Vagina (tissue), 2 donors: ENCODE data around the gene TMEM167B. TPM values are rescaled to one million over a fixed set of nuclear protein-coding genes. Genes with fewer than 3 reads are reported as not detected.

Source experiments
- DNase-seq, 2 donors: peaks; one replicate each; pipeline ENCODE4 v3.0.0-alpha.2; 2017; ENCODE audit errors: extremely low spot score in 2 of 2
- H3K27ac ChIP-seq: fragments of 200-600 bp; sonication (generic); one replicate; pipeline ENCODE4 v1.5.1; 2019
- H3K27me3 ChIP-seq: fragments of 200-600 bp; sonication (generic); one replicate; pipeline ENCODE4 v1.5.1; 2019
- H3K36me3 ChIP-seq, 2 donors: fragments of 200-600 bp; sonication (generic); one replicate each; pipeline ENCODE4 v1.5.1; 2017 to 2019
- H3K4me1 ChIP-seq: fragments of 200-600 bp; sonication (generic); one replicate; pipeline ENCODE4 v1.5.1; 2019
- H3K4me3 ChIP-seq, 2 donors: fragments of 200-600 bp; sonication (generic); 1 replicate in 1 of 2; 2 replicates in 1 of 2; pipeline ENCODE4 v1.5.1; 2016 to 2019
- H3K9me3 ChIP-seq: fragments of 200-600 bp; sonication (generic); one replicate; pipeline ENCODE4 v1.5.1; 2019
- POLR2A ChIP-seq, 2 donors: fragments of 450-650 bp; IDR thresholded peaks; one replicate each; pipeline ENCODE4 v1.6.1; 2017; ENCODE audit warnings: antibody characterized with exemption in 2 of 2, mild to moderate bottlenecking in 2 of 2, moderate library complexity in 2 of 2
- POLR2AphosphoS5 ChIP-seq, 2 donors: sonication (generic); formaldehyde crosslinking; IDR thresholded peaks; one replicate each; pipeline ENCODE4 v1.9.0; 2017; ENCODE audit warnings: antibody characterized with exemption in 2 of 2, mild to moderate bottlenecking in 2 of 2, low read depth in 1 of 2; ENCODE audit not compliant: insufficient read depth in 1 of 2
- intact Hi-C: fragments of 100-400 bp; cut with DNase I; formaldehyde crosslinking; loops from one replicate; pipeline ENCODE4 v1.15.1; 2023
- total RNA-seq: library from RNA; depleted of rRNA; stranded (reverse); fragments of >200 nt; gene quantifications from one replicate; pipeline ENCODE4 v1.2.3, GENCODE V29; 2016
- TF ChIP-seq, protein P1 (sequence below), 3 experiments: fragments of 450-650 bp in 2 of 3; fragments of 200-600 bp in 1 of 3; sonication (generic) in 1 of 3; IDR thresholded peaks; one replicate each; pipeline ENCODE4 v1.5.1; 2017 to 2019; ENCODE audit warnings: antibody characterized with exemption in 3 of 3, mild to moderate bottlenecking in 2 of 3, moderate library complexity in 2 of 3

TMEM167B gene
- total RNA-seq, 1 donor from 2014 or later: 17.2 TPM

DNA sequence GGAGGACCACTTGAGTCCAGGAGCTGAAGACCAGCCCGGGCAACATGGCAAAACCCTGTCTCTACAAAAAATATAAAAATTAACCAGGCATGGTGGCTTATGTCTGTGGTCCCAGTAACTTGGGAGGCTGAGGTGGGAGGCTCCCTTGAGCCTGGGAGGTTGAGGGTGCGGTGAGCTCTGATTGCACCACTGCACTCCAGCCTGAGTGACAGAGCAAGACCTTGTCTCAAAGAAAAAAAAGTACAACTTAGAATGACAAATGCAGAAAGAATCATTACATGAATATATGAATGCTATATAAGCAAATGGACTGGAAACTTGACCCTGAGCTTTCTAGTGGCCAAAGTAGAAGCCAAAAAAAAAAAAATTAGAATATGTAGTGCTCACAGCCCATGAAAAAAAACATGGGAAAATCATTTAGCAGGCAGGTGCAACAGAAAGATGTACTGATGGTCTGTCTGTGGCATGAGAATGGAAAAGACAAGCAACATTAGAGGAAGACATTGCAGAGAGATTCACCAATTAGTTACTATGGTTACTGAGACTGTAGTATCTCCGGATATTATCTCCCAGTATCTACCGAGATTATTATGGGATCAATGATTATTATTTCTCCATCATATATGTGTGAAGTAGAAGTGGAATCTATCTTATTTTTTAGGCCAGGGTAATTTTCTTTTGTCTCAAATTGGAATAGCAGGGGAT is 42.6 kb downstream of the TMEM167B start:
- no peak for DNase-seq
- H3K4me1 ChIP-seq: no peaks in the 10 kb centered on the region
- TF ChIP-seq POLR2A (IDR thresholded peaks at IDR 0.05) (no peak), POLR2AphosphoS5 (IDR thresholded peaks at IDR 0.05; ENCODE audit: insufficient read depth in 1 of 2, low read depth in 1 of 2) (no peak)
- TF ChIP-seq, protein P1, sequence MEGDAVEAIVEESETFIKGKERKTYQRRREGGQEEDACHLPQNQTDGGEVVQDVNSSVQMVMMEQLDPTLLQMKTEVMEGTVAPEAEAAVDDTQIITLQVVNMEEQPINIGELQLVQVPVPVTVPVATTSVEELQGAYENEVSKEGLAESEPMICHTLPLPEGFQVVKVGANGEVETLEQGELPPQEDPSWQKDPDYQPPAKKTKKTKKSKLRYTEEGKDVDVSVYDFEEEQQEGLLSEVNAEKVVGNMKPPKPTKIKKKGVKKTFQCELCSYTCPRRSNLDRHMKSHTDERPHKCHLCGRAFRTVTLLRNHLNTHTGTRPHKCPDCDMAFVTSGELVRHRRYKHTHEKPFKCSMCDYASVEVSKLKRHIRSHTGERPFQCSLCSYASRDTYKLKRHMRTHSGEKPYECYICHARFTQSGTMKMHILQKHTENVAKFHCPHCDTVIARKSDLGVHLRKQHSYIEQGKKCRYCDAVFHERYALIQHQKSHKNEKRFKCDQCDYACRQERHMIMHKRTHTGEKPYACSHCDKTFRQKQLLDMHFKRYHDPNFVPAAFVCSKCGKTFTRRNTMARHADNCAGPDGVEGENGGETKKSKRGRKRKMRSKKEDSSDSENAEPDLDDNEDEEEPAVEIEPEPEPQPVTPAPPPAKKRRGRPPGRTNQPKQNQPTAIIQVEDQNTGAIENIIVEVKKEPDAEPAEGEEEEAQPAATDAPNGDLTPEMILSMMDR (IDR thresholded peaks at IDR 0.05): no peak
- H3K27me3 ChIP-seq: no peaks in the 10 kb centered on the region
- no peak overlapping the region for H3K27ac ChIP-seq
- H3K9me3 ChIP-seq: no peaks in the 10 kb centered on the region
- H3K4me3 ChIP-seq: no peak overlapping the region
- intact Hi-C loops: no loop called here
- no peaks in the 10 kb centered on the region for H3K36me3 ChIP-seq

DNA sequence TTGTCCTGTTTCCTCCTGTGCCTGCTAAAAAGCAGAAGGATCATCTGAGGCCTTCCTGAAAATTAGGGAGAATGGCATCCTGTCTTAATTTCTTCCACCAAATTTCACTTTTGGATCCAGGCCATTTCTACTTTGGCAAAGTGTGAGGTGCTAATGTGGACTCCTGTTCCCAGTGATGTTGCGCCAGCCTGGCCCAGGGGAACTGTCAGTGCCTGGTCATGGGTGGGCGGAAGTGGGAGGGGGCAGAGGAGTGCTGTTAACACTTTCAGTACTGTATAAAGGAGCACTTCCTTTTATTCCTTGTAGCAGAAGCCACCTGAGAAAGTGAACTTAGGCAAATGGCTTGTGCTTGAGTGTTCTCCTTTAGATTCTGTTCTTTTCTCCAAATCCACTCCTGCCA is 43.3 kb downstream of the TMEM167B start:
- H3K36me3 ChIP-seq: no peaks in the 10 kb centered on the region
- DNase-seq: no peak

DNA sequence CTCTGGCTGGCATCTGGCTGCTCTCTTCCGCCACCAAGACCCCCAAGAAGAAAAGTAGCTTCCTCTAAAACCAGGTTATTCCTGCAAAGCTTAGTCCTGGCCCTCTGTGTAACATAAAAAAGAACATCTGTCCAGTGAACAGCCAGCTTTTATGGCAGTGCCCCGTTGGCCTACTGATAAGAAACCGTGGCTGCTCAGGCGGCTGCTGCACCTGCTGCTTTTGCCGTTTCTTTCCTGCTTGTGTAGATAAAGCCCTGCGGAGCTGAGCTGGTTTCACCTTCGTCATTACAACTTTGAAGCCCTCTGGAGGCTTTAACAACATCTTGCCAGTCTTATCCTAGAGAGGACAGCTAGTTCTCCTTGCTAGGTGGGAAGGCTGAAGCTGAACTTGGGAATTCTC is 43.9 kb downstream of the TMEM167B start:
- H3K4me1 ChIP-seq: no peaks in the 10 kb centered on the region
- TF ChIP-seq, protein P1 (IDR thresholded peaks at IDR 0.05): no peak
- TF ChIP-seq POLR2AphosphoS5 (IDR thresholded peaks at IDR 0.05; ENCODE audit: insufficient read depth in 1 of 2, low read depth in 1 of 2): no peak
- no peak for TF ChIP-seq POLR2A (IDR thresholded peaks at IDR 0.05)
- intact Hi-C loops: no loop called here
- H3K4me3 ChIP-seq: no peak overlapping the region
- H3K27ac ChIP-seq: no peak overlapping the region
- no peak for DNase-seq
- no peaks in the 10 kb centered on the region for H3K9me3 ChIP-seq
- no peaks in the 10 kb centered on the region for H3K36me3 ChIP-seq
- no peaks in the 10 kb centered on the region for H3K27me3 ChIP-seq

More for the DNA sequence above, 43.3 kb downstream of the TMEM167B start:
- no peak for TF ChIP-seq POLR2A (IDR thresholded peaks at IDR 0.05)
- intact Hi-C loops: no loop called here
- no peaks in the 10 kb centered on the region for H3K4me1 ChIP-seq
- H3K9me3 ChIP-seq: no peaks in the 10 kb centered on the region
- no peak overlapping the region for H3K27ac ChIP-seq
- no peaks in the 10 kb centered on the region for H3K27me3 ChIP-seq
- no peak overlapping the region for H3K4me3 ChIP-seq

DNA sequence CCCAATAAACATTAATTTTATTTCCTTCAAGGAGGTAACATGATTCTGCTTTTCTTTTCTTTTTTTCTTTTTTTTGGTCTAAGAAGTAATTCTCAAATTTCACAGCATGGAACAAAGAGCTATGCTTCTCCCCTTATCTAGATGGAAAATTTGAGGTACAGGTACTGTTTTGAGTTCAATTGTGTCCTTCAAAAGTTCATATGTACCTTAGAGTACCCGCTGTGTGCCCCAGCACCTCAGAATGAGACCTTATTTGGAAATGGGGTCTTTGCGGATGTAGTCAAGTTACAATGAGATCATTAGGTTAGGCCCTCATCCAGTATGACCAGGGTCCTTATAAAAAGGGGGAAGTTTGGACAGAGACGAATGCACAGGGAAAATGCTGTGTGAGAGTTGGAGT is 45.4 kb downstream of the TMEM167B start:
- H3K9me3 ChIP-seq: no peaks in the 10 kb centered on the region
- DNase-seq: no peak
- TF ChIP-seq POLR2A (IDR thresholded peaks at IDR 0.05) (no peak), POLR2AphosphoS5 (IDR thresholded peaks at IDR 0.05; ENCODE audit: insufficient read depth in 1 of 2, low read depth in 1 of 2) (no peak)
- TF ChIP-seq, protein P1 (IDR thresholded peaks at IDR 0.05): no peak
- H3K27me3 ChIP-seq: no peaks in the 10 kb centered on the region
- intact Hi-C loops: no loop called here
- no peaks in the 10 kb centered on the region for H3K4me1 ChIP-seq
- H3K27ac ChIP-seq: no peak overlapping the region
- H3K36me3 ChIP-seq: no peaks in the 10 kb centered on the region
- no peak overlapping the region for H3K4me3 ChIP-seq

DNA sequence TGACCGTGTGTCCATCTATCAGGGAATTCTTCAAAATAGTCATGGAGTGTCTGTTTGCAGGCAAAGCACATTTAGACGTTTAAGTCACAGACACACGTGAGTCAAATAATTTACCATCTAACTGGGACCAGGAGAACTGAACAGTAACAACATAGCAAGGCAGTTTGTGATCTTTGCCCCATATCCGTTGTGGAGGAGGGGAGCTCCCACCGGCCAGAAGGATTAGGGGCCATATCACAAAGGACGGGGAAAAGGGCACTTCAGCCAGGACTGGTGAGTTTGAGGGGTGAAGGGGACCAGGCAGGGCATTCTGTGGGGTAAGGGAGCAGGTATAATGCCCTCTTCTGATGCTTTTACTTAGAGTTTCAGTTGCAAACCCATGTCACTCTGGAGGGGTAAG is 46.2 kb downstream of the TMEM167B start:
- no peaks in the 10 kb centered on the region for H3K9me3 ChIP-seq
- H3K4me1 ChIP-seq: no peaks in the 10 kb centered on the region
- TF ChIP-seq POLR2AphosphoS5 (IDR thresholded peaks at IDR 0.05; ENCODE audit: insufficient read depth in 1 of 2, low read depth in 1 of 2) (no peak), POLR2A (IDR thresholded peaks at IDR 0.05) (no peak)
- TF ChIP-seq, protein P1 (IDR thresholded peaks at IDR 0.05): no peak

More for the DNA sequence above, 46.2 kb downstream of the TMEM167B start:
- no peaks in the 10 kb centered on the region for H3K36me3 ChIP-seq
- H3K4me3 ChIP-seq: no peak overlapping the region
- no peak overlapping the region for H3K27ac ChIP-seq
- intact Hi-C loops: no loop called here
- no peaks in the 10 kb centered on the region for H3K27me3 ChIP-seq
- no peak for DNase-seq
